GM12878 (cell line): ENCODE results near the gene NRG3. TPM values are rescaled to one million over a fixed set of nuclear protein-coding genes. Genes with fewer than 3 reads are reported as not detected.

Experiments
- ATAC-seq: fragments of 200-7000 bp; cut with Tn5 transposase; 3 replicates; pipeline ENCODE4 v1.9.1; 2020; ENCODE audit warnings: mild to moderate bottlenecking, moderate library complexity
- BruUV-seq: library from RNA; stranded (reverse); fragments of 400-500 nt; replicated peaks from 2 replicates; lab custom pipeline; 2021; lab: Mats Ljungman, UMichigan
- CTCF ChIA-PET: fragments of 300-600 bp; sonication (Branson Sonifier 250); formaldehyde crosslinking; extraction: SDS; loops from one replicate; lab custom pipeline; 2021; ENCODE audit warnings: inconsistent platforms; lab: Yijun Ruan, JAX
- POLR2A ChIA-PET: fragments of 350-600 bp; formaldehyde crosslinking; extraction: SDS; loops from one replicate; lab custom pipeline; 2021; ENCODE audit warnings: inconsistent platforms; lab: Charles Lee
- RAD21 ChIA-PET: fragments of 300-600 bp; sonication (Branson Sonifier 250); formaldehyde crosslinking; loops from one replicate; lab custom pipeline; 2023; ENCODE audit warnings: antibody characterized with exemption; ENCODE audit not compliant: unreplicated experiment; lab: Charles Lee
- SMC1A ChIA-PET: fragments of 300-600 bp; sonication (Branson Sonifier 250); formaldehyde crosslinking; loops from one replicate; lab custom pipeline; 2023; ENCODE audit not compliant: unreplicated experiment, uncharacterized antibody; lab: Charles Lee
- DNase-seq: peaks from one replicate; pipeline ENCODE4 v3.0.0-alpha.2; 2011; ENCODE audit warnings: low read depth, low spot score
- FAIRE-seq: peaks from 3 replicates; lab custom pipeline; 2011; peaks lifted over from hg19 to GRCh38; lab: Jason Lieb, UNC
- H2AFZ ChIP-seq: 2 replicates; pipeline ENCODE4 v1.6.0; 2011; ENCODE audit warnings: low read depth, low read length, control low read depth; ENCODE audit not compliant: control insufficient read depth
- H3K27ac ChIP-seq: 2 replicates; pipeline ENCODE4 v1.5.1; 2011; ENCODE audit warnings: control low read depth; ENCODE audit not compliant: control insufficient read depth, insufficient read depth
- H3K27me3 ChIP-seq, 2 experiments: replicated peaks in 1 of 2; 2 replicates each; pipeline versions ENCODE4 v1.6.0 to v1.6.1; 2011; ENCODE audit warnings: low read length in 1 of 2; ENCODE audit not compliant: control insufficient read depth in 2 of 2, insufficient read depth in 2 of 2
- H3K36me3 ChIP-seq, 2 experiments: 2 replicates each; pipeline ENCODE4 v1.5.1; 2011; ENCODE audit warnings: low read length in 1 of 2; ENCODE audit not compliant: control insufficient read depth in 2 of 2, insufficient read depth in 2 of 2
- H3K4me1 ChIP-seq: 2 replicates; pipeline ENCODE4 v1.6.1; 2011; ENCODE audit warnings: mild to moderate bottlenecking, low read length, moderate library complexity, mixed read lengths; ENCODE audit not compliant: control insufficient read depth, insufficient read depth
- H3K4me2 ChIP-seq: 2 replicates; pipeline ENCODE4 v1.6.0; 2011; ENCODE audit warnings: control low read depth; ENCODE audit not compliant: control insufficient read depth, insufficient read depth
- H3K4me3 ChIP-seq: fragments of 200-600 bp; sonication (generic); 2 replicates; pipeline ENCODE4 v1.5.1; 2016
- H3K79me2 ChIP-seq: 2 replicates; pipeline ENCODE4 v1.6.0; 2011; ENCODE audit warnings: low read length; ENCODE audit not compliant: control insufficient read depth, insufficient read depth
- H3K9ac ChIP-seq: 2 replicates; pipeline ENCODE4 v1.8.0; 2011; ENCODE audit warnings: low read length, control low read depth, mixed read lengths; ENCODE audit not compliant: control insufficient read depth, insufficient read depth
- H3K9me3 ChIP-seq: replicated peaks from 3 replicates; pipeline ENCODE4 v1.5.1; 2011; ENCODE audit warnings: mild to moderate bottlenecking, low read length; ENCODE audit not compliant: control insufficient read depth, insufficient read depth
- H4K20me1 ChIP-seq: 2 replicates; pipeline ENCODE4 v1.6.0; 2011; ENCODE audit not compliant: control insufficient read depth, insufficient read depth
- CREB1 ChIP-seq: IDR thresholded peaks from 2 replicates; pipeline ENCODE4 v1.6.1; 2012; ENCODE audit warnings: low read depth, mild to moderate bottlenecking, inconsistent platforms
- EED ChIP-seq: sonication (generic); IDR thresholded peaks from 2 replicates; pipeline ENCODE4 v1.6.1; 2016; ENCODE audit warnings: antibody characterized with exemption, low read depth
- FOS ChIP-seq: IDR thresholded peaks from 3 replicates; pipeline ENCODE4 v1.6.1; 2011; ENCODE audit warnings: borderline replicate concordance; ENCODE audit not compliant: insufficient read length; ENCODE audit errors: extremely low read depth
- NFXL1 ChIP-seq: fragments of 450-650 bp; IDR thresholded peaks from 2 replicates; pipeline ENCODE4 v1.6.1; 2017; ENCODE audit warnings: antibody characterized with exemption, mild to moderate bottlenecking, borderline replicate concordance
- NFYB ChIP-seq: IDR thresholded peaks from 2 replicates; pipeline ENCODE4 v1.6.1; 2011; ENCODE audit warnings: low read depth, mild to moderate bottlenecking, low read length, improper control_type of control experiment, moderate library complexity; ENCODE audit not compliant: insufficient read depth
- POLR2AphosphoS2 ChIP-seq: IDR thresholded peaks from 2 replicates; pipeline ENCODE4 v1.6.1; 2011; ENCODE audit warnings: low read depth, mild to moderate bottlenecking, low read length, improper control_type of control experiment, moderate library complexity
- RFX5 ChIP-seq: IDR thresholded peaks from 2 replicates; pipeline ENCODE4 v1.6.1; 2011; ENCODE audit warnings: low read depth, low read length, improper control_type of control experiment
- SMC3 ChIP-seq: IDR thresholded peaks from 2 replicates; pipeline ENCODE4 v1.6.1; 2011; ENCODE audit warnings: low read length, improper control_type of control experiment, borderline replicate concordance
- WRNIP1 ChIP-seq: IDR thresholded peaks from 2 replicates; pipeline ENCODE4 v1.6.1; 2011; ENCODE audit warnings: low read depth, low read length, improper control_type of control experiment, borderline replicate concordance
- ZNF274 ChIP-seq: IDR thresholded peaks from one replicate; pipeline ENCODE4 v1.8.0; 2011; ENCODE audit not compliant: insufficient read length, insufficient read depth
- ZNF622 ChIP-seq: fragments of 450-650 bp; IDR thresholded peaks from 2 replicates; pipeline ENCODE4 v1.6.1; 2017; ENCODE audit warnings: mild to moderate bottlenecking, inconsistent platforms
- WGBS: methylation state at CpG from one replicate; pipeline ENCODE4 v1.1.6; 2016; ENCODE audit warnings: low lambda C conversion rate; ENCODE audit not compliant: insufficient replicate concordance, insufficient coverage; ENCODE audit errors: missing lambda C conversion rate; 5-methylcytosine and 5-hydroxymethylcytosine counted together
- in situ Hi-C: fragments of 300-500 bp; cut with MboI; formaldehyde crosslinking; loops from 9 replicates; pipeline ENCODE4 v1.14.3; 2018; ENCODE audit warnings: mixed read lengths
- intact Hi-C: fragments of 100-400 bp; cut with micrococcal nuclease; formaldehyde crosslinking; loops from one replicate; pipeline ENCODE4 v1.14.2; 2022; ENCODE audit not compliant: unreplicated experiment
- polyA plus RNA-seq, 11 experiments: library from polyadenylated mRNA; depleted of rRNA in 4 of 11; unstranded in 6 of 11; stranded (reverse) in 5 of 11; fragments of >200 nt; fragmentation: Nextera tagmentation in 4 of 11; fragmentation: Illumina TruSeq in 1 of 11; extraction: Ambion mirVana in 4 of 11; extraction: Trizol in 1 of 11; gene quantifications; 1 replicate in 1 of 11; 2 replicates in 10 of 11; pipeline versions ENCODE4 v1.2.1 to v1.2.3, GENCODE V29; 2011 to 2016; ENCODE audit warnings: inconsistent platforms in 2 of 11, missing spikeins in 2 of 11, low read depth in 1 of 11
- total RNA-seq, 4 experiments: library from RNA; depleted of rRNA in 3 of 4; stranded (reverse); fragments of >200 nt in 3 of 4; fragmentation: Illumina TruSeq in 1 of 4; extraction: Trizol in 1 of 4; gene quantifications; 2 replicates each; pipeline versions ENCODE4 v1.2.1 to v1.2.3, GENCODE V29; 2013 to 2021
- TF ChIP-seq, protein P1 (sequence below): IDR thresholded peaks from 2 replicates; pipeline ENCODE4 v1.6.1; 2011; ENCODE audit warnings: low read depth, low read length, improper control_type of control experiment, borderline replicate concordance
- TF ChIP-seq, protein P2 (sequence below): fragments of 450-650 bp; IDR thresholded peaks from 2 replicates; pipeline ENCODE4 v1.6.1; 2017; ENCODE audit warnings: mild to moderate bottlenecking

The NRG3 gene
- total and polyA plus RNA-seq, 10 of the 15 experiments (the other 5 are each of a cell fraction or from before 2014, with no cell fraction given): 0.03 to 0.41 (median 0.17) TPM; not detected in 3

DNA sequence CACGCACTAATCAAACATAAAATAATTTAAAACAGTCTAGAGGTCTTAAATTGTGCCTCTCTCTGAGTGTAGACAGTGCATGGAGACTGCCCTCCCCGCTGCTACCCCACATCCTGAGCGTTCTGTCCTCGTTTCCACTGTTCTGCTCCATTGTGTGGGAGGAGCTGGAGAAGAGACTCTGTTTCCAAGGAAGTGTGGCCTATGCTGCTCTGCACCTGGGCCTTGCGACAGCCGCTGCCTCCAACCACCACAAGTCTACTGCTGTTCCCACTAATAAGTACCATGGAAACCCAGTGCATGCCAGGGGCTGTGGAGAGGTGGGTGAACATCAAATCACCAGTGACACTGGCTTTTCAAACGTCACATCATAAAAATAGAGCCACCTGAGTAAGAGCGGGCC lies 19.6 kb downstream of the NRG3 start:
- no peaks in the 10 kb centered on the region for H3K9me3 ChIP-seq
- ChIA-PET POLR2A (no interaction called here), RAD21 (no interaction called here), CTCF (no interaction called here), SMC1A (no interaction called here)
- no peak overlapping the region for H3K27ac ChIP-seq
- no peaks in the 10 kb centered on the region for H3K79me2 ChIP-seq
- H3K27me3 ChIP-seq: no peaks in the 10 kb centered on the region
- no peak overlapping the region for H3K9ac ChIP-seq
- no peak for DNase-seq
- H3K4me2 ChIP-seq: no peak overlapping the region
- WGBS: 30% methylated on average over 8 of the region's 8 CpGs
- no TSS peak for BruUV-seq
- ATAC-seq: no peak
- TF ChIP-seq ZNF274 (no peak), NFXL1 (no peak), CREB1 (no peak), EED (no peak)
- H3K4me1 ChIP-seq: no peaks in the 10 kb centered on the region
- FAIRE-seq: no peak
- in situ Hi-C loops: no loop called here
- intact Hi-C loops: no loop called here
- no peaks in the 10 kb centered on the region for H3K36me3 ChIP-seq
- no peaks in the 10 kb centered on the region for H4K20me1 ChIP-seq
- no peak overlapping the region for H2AFZ ChIP-seq
- no peak overlapping the region for H3K4me3 ChIP-seq

DNA sequence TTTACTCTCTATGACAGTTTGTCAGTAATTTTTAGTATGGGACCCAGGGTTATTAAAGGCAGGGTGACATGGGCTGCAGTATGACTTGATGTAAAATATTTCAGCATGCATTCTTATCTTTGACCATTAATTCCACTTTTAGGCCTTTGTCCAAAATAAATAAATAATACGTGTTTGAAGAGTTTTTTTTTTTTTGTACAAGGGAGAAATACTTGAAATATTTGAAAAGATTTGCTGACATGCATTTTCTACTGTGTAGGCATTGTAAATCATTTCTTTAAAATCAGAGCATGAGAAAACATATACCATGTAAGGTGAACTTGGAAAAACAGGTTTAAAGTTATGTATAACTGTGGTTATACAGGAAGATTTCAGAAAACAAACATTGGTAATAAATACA lies 23.5 kb downstream of the NRG3 start:
- Histone ChIP-seq H2AFZ (no peak overlapping the region), H3K27me3 (no peaks in the 10 kb centered on the region), H3K4me3 (no peak overlapping the region), H3K9ac (no peak overlapping the region), H3K79me2 (no peaks in the 10 kb centered on the region), H3K4me2 (no peak overlapping the region), H4K20me1 (no peaks in the 10 kb centered on the region), H3K36me3 (no peaks in the 10 kb centered on the region), H3K9me3 (no peaks in the 10 kb centered on the region), H3K27ac (no peak overlapping the region), H3K4me1 (no peaks in the 10 kb centered on the region)
- DNase-seq (no peak), ATAC-seq (no peak), FAIRE-seq (no peak)
- ChIA-PET CTCF (no interaction called here), POLR2A (no interaction called here), SMC1A (no interaction called here), RAD21 (no interaction called here)
- in situ Hi-C loops: no loop called here
- intact Hi-C loops: no loop called here
- BruUV-seq: no TSS peak
- WGBS: 0% methylated on average over 1 of the region's 1 CpG
- TF ChIP-seq, protein P1, sequence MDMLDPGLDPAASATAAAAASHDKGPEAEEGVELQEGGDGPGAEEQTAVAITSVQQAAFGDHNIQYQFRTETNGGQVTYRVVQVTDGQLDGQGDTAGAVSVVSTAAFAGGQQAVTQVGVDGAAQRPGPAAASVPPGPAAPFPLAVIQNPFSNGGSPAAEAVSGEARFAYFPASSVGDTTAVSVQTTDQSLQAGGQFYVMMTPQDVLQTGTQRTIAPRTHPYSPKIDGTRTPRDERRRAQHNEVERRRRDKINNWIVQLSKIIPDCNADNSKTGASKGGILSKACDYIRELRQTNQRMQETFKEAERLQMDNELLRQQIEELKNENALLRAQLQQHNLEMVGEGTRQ: no peak
- TF ChIP-seq FOS (no peak), RFX5 (no peak), NFYB (no peak), SMC3 (no peak), POLR2AphosphoS2 (no peak), ZNF622 (no peak), WRNIP1 (no peak)
- TF ChIP-seq, protein P2, sequence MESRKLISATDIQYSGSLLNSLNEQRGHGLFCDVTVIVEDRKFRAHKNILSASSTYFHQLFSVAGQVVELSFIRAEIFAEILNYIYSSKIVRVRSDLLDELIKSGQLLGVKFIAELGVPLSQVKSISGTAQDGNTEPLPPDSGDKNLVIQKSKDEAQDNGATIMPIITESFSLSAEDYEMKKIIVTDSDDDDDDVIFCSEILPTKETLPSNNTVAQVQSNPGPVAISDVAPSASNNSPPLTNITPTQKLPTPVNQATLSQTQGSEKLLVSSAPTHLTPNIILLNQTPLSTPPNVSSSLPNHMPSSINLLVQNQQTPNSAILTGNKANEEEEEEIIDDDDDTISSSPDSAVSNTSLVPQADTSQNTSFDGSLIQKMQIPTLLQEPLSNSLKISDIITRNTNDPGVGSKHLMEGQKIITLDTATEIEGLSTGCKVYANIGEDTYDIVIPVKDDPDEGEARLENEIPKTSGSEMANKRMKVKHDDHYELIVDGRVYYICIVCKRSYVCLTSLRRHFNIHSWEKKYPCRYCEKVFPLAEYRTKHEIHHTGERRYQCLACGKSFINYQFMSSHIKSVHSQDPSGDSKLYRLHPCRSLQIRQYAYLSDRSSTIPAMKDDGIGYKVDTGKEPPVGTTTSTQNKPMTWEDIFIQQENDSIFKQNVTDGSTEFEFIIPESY: no peak
